Measurements from ENCODE around the gene LRRTM4.
"Not testable (repeated sequence)": the region's sequence is repeated elsewhere in the genome, so short reads cannot be mapped to it uniquely, and the experiment has no call there.

Gene LRRTM4

GRCh38 chr2:76721226-76721625 is 801.0 kb downstream of the LRRTM4 start:
- no peak for DNase-seq

- no peak for DNase-seq
Observed at GRCh38 chr2:76713312-76713711, 808.9 kb downstream of the LRRTM4 start.

GRCh38 chr2:76711490-76711889 is 810.7 kb downstream of the LRRTM4 start:
- DNase-seq = no peak

GRCh38 chr2:76700894-76701293 is 821.3 kb downstream of the LRRTM4 start:
- DNase-seq = no peak

- DNase-seq = not testable (repeated sequence)
Observed at GRCh38 chr2:76697998-76698713, 824.0 kb downstream of the LRRTM4 start.
